ENCODE data around the gene KL. TPM values are rescaled to one million over a fixed set of nuclear protein-coding genes. Genes with fewer than 3 reads are reported as not detected.

The KL gene
- total and polyA plus RNA-seq, 2 of the 8 experiments (the other 6 are each of a cell fraction or from before 2014, with no cell fraction given) = 0.02 TPM; not detected in 1

DNA sequence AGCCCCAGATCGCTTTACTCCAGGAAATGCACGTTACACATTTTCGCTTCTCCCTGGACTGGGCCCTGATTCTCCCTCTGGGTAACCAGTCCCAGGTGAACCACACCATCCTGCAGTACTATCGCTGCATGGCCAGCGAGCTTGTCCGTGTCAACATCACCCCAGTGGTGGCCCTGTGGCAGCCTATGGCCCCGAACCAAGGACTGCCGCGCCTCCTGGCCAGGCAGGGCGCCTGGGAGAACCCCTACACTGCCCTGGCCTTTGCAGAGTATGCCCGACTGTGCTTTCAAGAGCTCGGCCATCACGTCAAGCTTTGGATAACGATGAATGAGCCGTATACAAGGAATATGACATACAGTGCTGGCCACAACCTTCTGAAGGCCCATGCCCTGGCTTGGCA, 44.6 kb downstream of the KL start (continued):
- TF ChIP-seq, protein P1, sequence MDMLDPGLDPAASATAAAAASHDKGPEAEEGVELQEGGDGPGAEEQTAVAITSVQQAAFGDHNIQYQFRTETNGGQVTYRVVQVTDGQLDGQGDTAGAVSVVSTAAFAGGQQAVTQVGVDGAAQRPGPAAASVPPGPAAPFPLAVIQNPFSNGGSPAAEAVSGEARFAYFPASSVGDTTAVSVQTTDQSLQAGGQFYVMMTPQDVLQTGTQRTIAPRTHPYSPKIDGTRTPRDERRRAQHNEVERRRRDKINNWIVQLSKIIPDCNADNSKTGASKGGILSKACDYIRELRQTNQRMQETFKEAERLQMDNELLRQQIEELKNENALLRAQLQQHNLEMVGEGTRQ (IDR thresholded peaks at IDR 0.05; ENCODE audit: low read length) = no peak
- TF ChIP-seq KDM5A (IDR thresholded peaks at IDR 0.05; ENCODE audit: low read length) (no peak), CREB1 (IDR thresholded peaks at IDR 0.05) (no peak)
